Activated T-cell treated with anti-CD3 and anti-CD28 coated beads, Interleukin-2, amount 50 U/mL, for 1 hour (primary cell): ENCODE measurements around the gene THAP9.
"Not testable (repeated sequence)": the region's sequence is repeated elsewhere in the genome, so short reads cannot be mapped to it uniquely, and the experiment has no call there.

Experiments
- DNase-seq: peaks from one replicate; pipeline ENCODE4 v3.0.0-alpha.2; 2020

THAP9 gene

GRCh38 chr4:82900411-82901182 is at the start of gene THAP9:
Gene THAP9 (plus strand): TSS chr4:82900735. CDS start chr4:82900803, 68 bp downstream.
- peak; percentile 96 for DNase-seq

GRCh38 chr4:82851318-82851717 is 49.2 kb upstream of the THAP9 start:
- no peak for DNase-seq

GRCh38 chr4:82851885-82852750 is 48.4 kb upstream of the THAP9 start:
- no peak for DNase-seq

GRCh38 chr4:82852751-82853285 is 47.7 kb upstream of the THAP9 start:
- no peak for DNase-seq

GRCh38 chr4:82860487-82860886 is 40.0 kb upstream of the THAP9 start:
- not testable (repeated sequence) for DNase-seq

- no peak for DNase-seq
These were observed 39.0 kb upstream of the THAP9 start for GRCh38 chr4:82861529-82861928.

GRCh38 chr4:82864336-82864979 is 36.1 kb upstream of the THAP9 start:
- no peak for DNase-seq

- DNase-seq = no peak
These were observed 34.9 kb upstream of the THAP9 start for GRCh38 chr4:82865592-82865991.

GRCh38 chr4:82866033-82866432 is 34.5 kb upstream of the THAP9 start:
- DNase-seq = not testable (repeated sequence)

- no peak for DNase-seq
These were observed 33.7 kb upstream of the THAP9 start for GRCh38 chr4:82866706-82867385.

GRCh38 chr4:82868572-82868971 is 32.0 kb upstream of the THAP9 start:
- DNase-seq = no peak

- DNase-seq = no peak
These were observed 15.1 kb upstream of the THAP9 start for GRCh38 chr4:82885410-82885809.

GRCh38 chr4:82886147-82886942 is 14.2 kb upstream of the THAP9 start:
- DNase-seq = no peak

- DNase-seq = no peak
These were observed 11.2 kb upstream of the THAP9 start for GRCh38 chr4:82889287-82889686.

GRCh38 chr4:82890528-82890900 is 10.0 kb upstream of the THAP9 start:
- no peak for DNase-seq

- DNase-seq = peak; percentile 96
These were observed 9.4 kb upstream of the THAP9 start, which contains the start of gene SEC31A for GRCh38 chr4:82890901-82891706. Gene SEC31A (minus strand): TSS chr4:82891153. CDS start chr4:82881936, 9,217 bp downstream.

GRCh38 chr4:82891707-82892466 is 8.6 kb upstream of the THAP9 start:
- DNase-seq = no peak

- DNase-seq = no peak
These were observed 8.1 kb upstream of the THAP9 start for GRCh38 chr4:82892467-82892802.

GRCh38 chr4:82893942-82894341 is 6.6 kb upstream of the THAP9 start:
- DNase-seq = no peak

- no peak for DNase-seq
These were observed 3.8 kb upstream of the THAP9 start for GRCh38 chr4:82896755-82897154.
